ENCODE results near the gene SLC30A3. TPM values are rescaled to one million over a fixed set of nuclear protein-coding genes. Genes with fewer than 3 reads are reported as not detected.
A peak's percentile ranks its signal among the peaks of the same experiment; 100 is the strongest.

SLC30A3 gene
- total RNA-seq, 1 experiment from 2014 or later: not detected

DNA sequence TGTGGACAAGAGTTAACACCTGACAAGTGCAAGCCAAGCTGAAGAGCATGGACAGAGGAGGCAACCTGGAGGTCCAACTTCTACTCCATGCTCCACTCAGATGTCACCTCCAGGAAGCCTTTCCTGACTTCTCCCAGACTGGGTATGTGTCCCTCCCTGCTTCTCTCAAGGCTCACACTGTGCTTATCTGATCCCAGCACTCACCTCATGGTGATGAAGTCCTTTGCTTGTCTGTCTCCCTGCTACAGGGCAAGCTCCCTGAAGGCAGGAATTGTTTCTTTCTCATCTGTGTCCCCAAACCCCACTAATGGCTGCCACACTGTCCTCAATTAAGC, 2.7 kb upstream of the SLC30A3 start:
- no peak overlapping the region for H3K4me3 Mint-ChIP-seq (ENCODE audit: unreplicated experiment)
- TF ChIP-seq, protein P1, sequence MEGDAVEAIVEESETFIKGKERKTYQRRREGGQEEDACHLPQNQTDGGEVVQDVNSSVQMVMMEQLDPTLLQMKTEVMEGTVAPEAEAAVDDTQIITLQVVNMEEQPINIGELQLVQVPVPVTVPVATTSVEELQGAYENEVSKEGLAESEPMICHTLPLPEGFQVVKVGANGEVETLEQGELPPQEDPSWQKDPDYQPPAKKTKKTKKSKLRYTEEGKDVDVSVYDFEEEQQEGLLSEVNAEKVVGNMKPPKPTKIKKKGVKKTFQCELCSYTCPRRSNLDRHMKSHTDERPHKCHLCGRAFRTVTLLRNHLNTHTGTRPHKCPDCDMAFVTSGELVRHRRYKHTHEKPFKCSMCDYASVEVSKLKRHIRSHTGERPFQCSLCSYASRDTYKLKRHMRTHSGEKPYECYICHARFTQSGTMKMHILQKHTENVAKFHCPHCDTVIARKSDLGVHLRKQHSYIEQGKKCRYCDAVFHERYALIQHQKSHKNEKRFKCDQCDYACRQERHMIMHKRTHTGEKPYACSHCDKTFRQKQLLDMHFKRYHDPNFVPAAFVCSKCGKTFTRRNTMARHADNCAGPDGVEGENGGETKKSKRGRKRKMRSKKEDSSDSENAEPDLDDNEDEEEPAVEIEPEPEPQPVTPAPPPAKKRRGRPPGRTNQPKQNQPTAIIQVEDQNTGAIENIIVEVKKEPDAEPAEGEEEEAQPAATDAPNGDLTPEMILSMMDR (IDR thresholded peaks at IDR 0.05; ENCODE audit: unreplicated experiment): no peak
- intact Hi-C loops (cut with micrococcal nuclease): no loop called here
- peaks cover 18% of the 10 kb centered on the region for H3K27me3 Mint-ChIP-seq (ENCODE audit: insufficient read depth, unreplicated experiment)
- POLR2A ChIA-PET: interaction anchor here (0.6 kb wide), 1 partner anchor 13 kb away, joined by 3 read pairs; no protein-coding TSS in a partner anchor
- H3K9me3 Mint-ChIP-seq (ENCODE audit: unreplicated experiment): no peaks in the 10 kb centered on the region
- no TSS peak for BruUV-seq (replicated peaks)
- H3K4me1 Mint-ChIP-seq (ENCODE audit: insufficient read depth, unreplicated experiment): peaks cover 11% of the 10 kb centered on the region
- no peak overlapping the region for H3K27ac Mint-ChIP-seq (ENCODE audit: low read depth, unreplicated experiment)
- H3K36me3 Mint-ChIP-seq (ENCODE audit: insufficient read depth, unreplicated experiment): no peaks in the 10 kb centered on the region
- CTCF ChIA-PET: interaction anchor here (0.7 to 5.9 kb wide), 8 partner anchors 8 to 166 kb away, joined by 3 to 41 read pairs (median 5); no protein-coding TSS in a partner anchor
- DNase-seq (ENCODE audit: unreplicated experiment): no peak

DNA sequence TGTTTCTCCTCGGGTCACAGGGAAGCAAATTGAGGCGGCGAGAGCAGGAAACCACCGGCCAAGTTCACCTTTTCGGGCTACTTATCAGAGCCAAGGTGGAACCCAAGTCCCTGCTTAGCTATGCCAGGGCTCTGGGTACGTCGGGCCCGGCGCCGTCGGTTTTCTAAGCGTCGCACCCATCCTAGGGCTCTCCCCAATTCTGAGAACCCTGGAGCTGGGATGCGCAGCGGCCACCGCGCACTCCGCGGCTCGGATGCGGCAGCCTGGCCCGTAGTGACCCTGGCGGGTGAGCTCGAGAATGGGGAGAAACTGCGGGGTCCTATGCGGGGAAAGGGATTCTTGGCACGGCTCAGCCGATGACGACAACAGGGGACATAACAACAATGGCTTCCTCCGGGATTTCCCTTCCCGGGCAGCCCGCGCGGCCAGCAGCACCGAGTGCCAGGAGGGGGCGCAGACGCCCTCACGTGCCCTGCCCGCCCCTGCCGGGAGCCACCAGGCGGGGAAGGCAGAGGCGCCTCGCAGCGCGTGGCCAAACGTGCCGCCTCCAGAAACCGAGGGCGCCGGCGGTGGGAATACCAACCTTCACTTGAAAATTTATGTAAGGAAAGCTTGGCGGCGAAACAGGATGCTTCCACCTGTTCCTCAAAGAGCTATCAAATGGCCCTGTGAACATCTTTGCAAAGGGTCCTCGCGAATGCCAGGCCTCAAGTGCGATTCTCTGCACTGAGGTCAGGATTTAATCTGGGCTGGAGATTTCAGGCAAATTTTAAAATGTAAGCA, 2.1 kb upstream of the SLC30A3 start:
- H3K36me3 Mint-ChIP-seq (ENCODE audit: insufficient read depth, unreplicated experiment): no peaks in the 10 kb centered on the region
- POLR2A ChIA-PET: interaction anchor here (0.6 to 1.0 kb wide), 2 partner anchors 14 to 48 kb away, joined by 3 read pairs; partner anchors contain the start of gene CAD
- no peak for DNase-seq (ENCODE audit: unreplicated experiment)
- TF ChIP-seq, protein P1 (IDR thresholded peaks at IDR 0.05; ENCODE audit: unreplicated experiment): peak; percentile 26
- H3K4me3 Mint-ChIP-seq (ENCODE audit: unreplicated experiment): peak overlapping the region; percentile 57
- H3K9me3 Mint-ChIP-seq (ENCODE audit: unreplicated experiment): no peaks in the 10 kb centered on the region
- peaks cover 24% of the 10 kb centered on the region for H3K27me3 Mint-ChIP-seq (ENCODE audit: insufficient read depth, unreplicated experiment)
- CTCF ChIA-PET: interaction anchor here (0.7 to 5.9 kb wide), 9 partner anchors 9 to 165 kb away, joined by 3 to 41 read pairs (median 5); no protein-coding TSS in a partner anchor
- no TSS peak for BruUV-seq (replicated peaks)
- intact Hi-C loops (cut with micrococcal nuclease): no loop called here
- peaks cover 11% of the 10 kb centered on the region for H3K4me1 Mint-ChIP-seq (ENCODE audit: insufficient read depth, unreplicated experiment)
- H3K27ac Mint-ChIP-seq (ENCODE audit: low read depth, unreplicated experiment): no peak overlapping the region

DNA sequence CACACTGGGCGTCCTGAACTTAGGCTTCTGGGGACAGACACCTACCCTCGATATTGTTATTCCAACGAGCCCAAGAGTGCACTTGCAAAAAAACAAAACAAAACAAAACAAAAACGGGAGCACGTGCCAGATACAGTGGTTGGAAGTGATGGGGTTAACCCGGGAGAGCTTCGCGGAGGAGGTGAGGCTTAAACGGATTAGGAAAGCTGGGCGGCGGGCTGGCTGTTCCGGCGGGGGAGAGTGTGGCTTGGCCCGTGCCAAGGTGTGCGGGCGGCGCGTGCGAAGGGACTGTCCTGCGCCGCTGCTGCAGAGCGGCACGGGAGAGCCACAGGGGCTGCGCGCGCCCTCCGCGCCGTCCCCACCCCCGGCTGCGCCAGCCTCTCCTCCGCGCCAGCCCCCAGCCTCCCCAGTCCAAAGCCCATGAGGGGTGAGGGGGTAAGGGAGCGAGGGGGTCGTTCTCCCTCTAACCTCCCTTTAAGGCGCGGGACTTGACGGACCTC, 1.5 kb upstream of the SLC30A3 start:
- H3K27me3 Mint-ChIP-seq (ENCODE audit: insufficient read depth, unreplicated experiment): peaks cover 30% of the 10 kb centered on the region
- CTCF ChIA-PET: interaction anchor here (0.5 to 5.9 kb wide), 7 partner anchors 9 to 183 kb away, joined by 3 to 41 read pairs (median 5); no protein-coding TSS in a partner anchor
- intact Hi-C loops (cut with micrococcal nuclease): no loop called here

More for the DNA sequence above, 1.5 kb upstream of the SLC30A3 start:
- no TSS peak for BruUV-seq (replicated peaks)
- no peaks in the 10 kb centered on the region for H3K9me3 Mint-ChIP-seq (ENCODE audit: unreplicated experiment)
- peaks cover 11% of the 10 kb centered on the region for H3K4me1 Mint-ChIP-seq (ENCODE audit: insufficient read depth, unreplicated experiment)
- TF ChIP-seq, protein P1 (IDR thresholded peaks at IDR 0.05; ENCODE audit: unreplicated experiment): no peak
- H3K36me3 Mint-ChIP-seq (ENCODE audit: insufficient read depth, unreplicated experiment): no peaks in the 10 kb centered on the region
- DNase-seq (ENCODE audit: unreplicated experiment): no peak
- no peak overlapping the region for H3K27ac Mint-ChIP-seq (ENCODE audit: low read depth, unreplicated experiment)
- POLR2A ChIA-PET: interaction anchor here (1.0 to 1.5 kb wide), 2 partner anchors 9 to 48 kb away, joined by 3 to 4 read pairs; partner anchors contain the start of gene CAD
- peak overlapping the region; percentile 19 for H3K4me3 Mint-ChIP-seq (ENCODE audit: unreplicated experiment)
